Measurements from ENCODE around the gene IFNA8. TPM values are rescaled to one million over a fixed set of nuclear protein-coding genes. Genes with fewer than 3 reads are reported as not detected.

IFNA8 gene
- total and polyA plus RNA-seq, 4 donors = not detected

DNA sequence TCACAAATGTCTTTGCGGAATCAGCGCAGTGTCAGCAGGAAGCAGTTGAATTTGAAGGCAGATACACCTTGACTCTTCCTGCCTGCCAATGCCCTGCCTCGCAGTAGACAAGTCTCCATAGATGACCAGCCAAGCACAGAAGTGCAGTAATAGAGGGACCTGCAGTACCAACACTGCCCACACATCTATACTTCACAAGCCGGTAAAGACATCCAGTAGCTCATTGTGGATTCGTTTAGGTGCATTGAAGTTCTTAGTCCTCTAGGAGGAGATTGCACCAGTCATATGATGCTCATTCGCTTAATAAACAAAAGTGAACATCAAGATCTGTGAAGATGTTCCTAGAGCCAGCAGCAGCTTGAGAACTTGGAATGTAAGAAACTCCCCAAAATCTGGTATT lies 16.6 kb upstream of the IFNA8 start:
- Histone ChIP-seq H3K27me3 (ENCODE audit: control insufficient read depth in 3 of 3, insufficient read depth in 3 of 3, low read length in 2 of 3) (peaks cover 0 to 47% (median 20%) of the 10 kb centered on the region in 3 donors), H3K4me1 (ENCODE audit: control insufficient read depth in 5 of 5, insufficient read depth in 5 of 5, low read length in 5 of 5) (peaks cover 0 to 5% (median 0%) of the 10 kb centered on the region in 5 donors), H3K27ac (ENCODE audit: low read depth in 1 of 2, low read length in 1 of 2) (no peak overlapping the region), H3K9me3 (ENCODE audit: control insufficient read depth in 4 of 4, insufficient read depth in 3 of 4, low read length in 3 of 4) (no peaks in the 10 kb centered on the region), H3K36me3 (ENCODE audit: control insufficient read depth in 4 of 4, insufficient read depth in 4 of 4, low read length in 4 of 4) (no peaks in the 10 kb centered on the region), H3K9ac (ENCODE audit: insufficient read depth in 1 of 2, low read length in 2 of 2) (no peak overlapping the region), H3K4me3 (no peak overlapping the region)
- TF ChIP-seq CTCF (IDR thresholded peaks at IDR 0.05; ENCODE audit: control extremely low read depth, extremely low read depth) = no peak
- ATAC-seq (ENCODE audit: insufficient read depth, low FRiP score) (no peak), DNase-seq (no peak)
- WGBS, 2 donors = 77 to 85% methylated on average over 6 of the region's 6 CpGs

- Histone ChIP-seq H3K27ac (ENCODE audit: low read depth in 1 of 2, low read length in 1 of 2) (no peak overlapping the region), H3K27me3 (ENCODE audit: control insufficient read depth in 3 of 3, insufficient read depth in 3 of 3, low read length in 2 of 3) (peaks cover 0 to 56% (median 21%) of the 10 kb centered on the region in 3 donors), H3K9ac (ENCODE audit: insufficient read depth in 1 of 2, low read length in 2 of 2) (peak overlapping the region; percentile 18 to 65), H3K9me3 (ENCODE audit: control insufficient read depth in 4 of 4, insufficient read depth in 3 of 4, low read length in 3 of 4) (no peaks in the 10 kb centered on the region), H3K36me3 (ENCODE audit: control insufficient read depth in 4 of 4, insufficient read depth in 4 of 4, low read length in 4 of 4) (no peaks in the 10 kb centered on the region), H3K4me3 (peak overlapping the region; percentile 21), H3K4me1 (ENCODE audit: control insufficient read depth in 5 of 5, insufficient read depth in 5 of 5, low read length in 5 of 5) (peaks cover 0 to 5% (median 0%) of the 10 kb centered on the region in 5 donors)
- ATAC-seq (ENCODE audit: insufficient read depth, low FRiP score) (peak; percentile 56), DNase-seq (peak; percentile 44 to 57 (median 48))
- peak; percentile 35 for TF ChIP-seq CTCF (IDR thresholded peaks at IDR 0.05; ENCODE audit: control extremely low read depth, extremely low read depth)
- WGBS, 2 donors = 8 to 9% methylated on average over 40 of the region's 40 CpGs
Observed at GRCh38 chr9:21395778-21396717, 12.9 kb upstream of the IFNA8 start.

DNA sequence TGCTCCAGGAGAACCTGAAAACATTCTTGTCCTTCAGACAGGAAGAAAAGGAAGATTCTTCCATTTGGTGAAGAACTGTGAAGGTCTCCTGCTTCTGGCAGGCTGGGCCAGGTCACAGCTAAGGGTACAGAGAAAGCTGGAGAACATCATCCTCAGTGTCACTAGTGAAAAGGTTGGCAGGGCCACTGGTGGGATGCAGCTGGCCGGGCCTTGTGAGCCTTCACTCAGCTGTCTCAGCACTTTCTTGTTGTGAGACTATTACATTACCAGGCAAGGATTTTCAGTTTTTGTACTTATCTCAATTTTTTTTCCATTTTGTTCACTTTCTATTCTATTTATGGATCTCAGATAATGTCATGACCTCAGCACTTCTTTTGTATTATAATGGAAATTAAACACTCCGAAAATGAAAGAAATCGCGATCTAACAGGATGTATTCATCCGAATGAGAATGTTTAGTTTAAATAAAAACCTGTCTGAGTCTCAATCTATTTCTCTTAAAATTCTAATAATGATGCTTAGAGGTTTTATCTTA lies 9.9 kb upstream of the IFNA8 start:
- peaks cover 0 to 55% (median 36%) of the 10 kb centered on the region in 3 donors for H3K27me3 ChIP-seq (ENCODE audit: control insufficient read depth in 3 of 3, insufficient read depth in 3 of 3, low read length in 2 of 3)
- 84 to 90% methylated on average over 5 of the region's 5 CpGs for WGBS, 2 donors

More for the DNA sequence above, 9.9 kb upstream of the IFNA8 start:
- Histone ChIP-seq H3K9ac (ENCODE audit: insufficient read depth in 1 of 2, low read length in 2 of 2) (no peak overlapping the region), H3K9me3 (ENCODE audit: control insufficient read depth in 4 of 4, insufficient read depth in 3 of 4, low read length in 3 of 4) (no peaks in the 10 kb centered on the region), H3K4me3 (no peak overlapping the region), H3K4me1 (ENCODE audit: control insufficient read depth in 5 of 5, insufficient read depth in 5 of 5, low read length in 5 of 5) (peaks cover 0 to 14% (median 4%) of the 10 kb centered on the region in 5 donors), H3K36me3 (ENCODE audit: control insufficient read depth in 4 of 4, insufficient read depth in 4 of 4, low read length in 4 of 4) (no peaks in the 10 kb centered on the region), H3K27ac (ENCODE audit: low read depth in 1 of 2, low read length in 1 of 2) (no peak overlapping the region)
- ATAC-seq (ENCODE audit: insufficient read depth, low FRiP score) (no peak), DNase-seq (no peak)
- TF ChIP-seq CTCF (IDR thresholded peaks at IDR 0.05; ENCODE audit: control extremely low read depth, extremely low read depth) = no peak
